Left ventricle myocardium inferior (tissue), 1 donor: ENCODE results near the gene SP2. TPM values are rescaled to one million over a fixed set of nuclear protein-coding genes. Genes with fewer than 3 reads are reported as not detected.
A peak's percentile ranks its signal among the peaks of the same experiment; 100 is the strongest.

ENCODE experiments used
- DNase-seq: peaks from one replicate; pipeline ENCODE4 v3.0.0-alpha.2; 2020
- H3K27ac ChIP-seq: fragments of 200-600 bp; replicated peaks from 2 replicates; pipeline ENCODE4 v1.8.0; 2021
- H3K27me3 ChIP-seq: fragments of 200-600 bp; 2 replicates; pipeline ENCODE4 v1.8.0; 2021; ENCODE audit warnings: low read depth
- H3K36me3 ChIP-seq: fragments of 200-600 bp; 2 replicates; pipeline ENCODE4 v1.8.0; 2021
- H3K4me1 ChIP-seq: fragments of 200-600 bp; 2 replicates; pipeline ENCODE4 v1.8.0; 2021
- H3K4me3 ChIP-seq: fragments of 200-600 bp; 2 replicates; pipeline ENCODE4 v1.8.0; 2021; ENCODE audit warnings: mild to moderate bottlenecking, moderate library complexity
- H3K9me3 ChIP-seq: fragments of 200-600 bp; replicated peaks from 2 replicates; pipeline ENCODE4 v1.8.0; 2021
- CTCF ChIP-seq: fragments of 200-600 bp; IDR thresholded peaks from 2 replicates; pipeline ENCODE4 v1.8.0; 2021; ENCODE audit warnings: antibody characterized with exemption, mild to moderate bottlenecking, borderline replicate concordance
- intact Hi-C: fragments of 100-400 bp; cut with micrococcal nuclease; formaldehyde crosslinking; loops from one replicate; pipeline ENCODE4 v1.11.0; 2022
- total RNA-seq: library from RNA; stranded (reverse); fragmentation: NEBNext Ultra II Directional; extraction: Animal tissue kit (Norgen Biotek cat#: 25700); gene quantifications from one replicate; pipeline ENCODE4 v1.2.1, GENCODE V29; 2021
- donor health status: DM: no; HTN: yes; CAD: no; lungs with severe emphysema.

SP2 gene
- total RNA-seq, 1 donor from 2014 or later: 13.9 TPM

DNA sequence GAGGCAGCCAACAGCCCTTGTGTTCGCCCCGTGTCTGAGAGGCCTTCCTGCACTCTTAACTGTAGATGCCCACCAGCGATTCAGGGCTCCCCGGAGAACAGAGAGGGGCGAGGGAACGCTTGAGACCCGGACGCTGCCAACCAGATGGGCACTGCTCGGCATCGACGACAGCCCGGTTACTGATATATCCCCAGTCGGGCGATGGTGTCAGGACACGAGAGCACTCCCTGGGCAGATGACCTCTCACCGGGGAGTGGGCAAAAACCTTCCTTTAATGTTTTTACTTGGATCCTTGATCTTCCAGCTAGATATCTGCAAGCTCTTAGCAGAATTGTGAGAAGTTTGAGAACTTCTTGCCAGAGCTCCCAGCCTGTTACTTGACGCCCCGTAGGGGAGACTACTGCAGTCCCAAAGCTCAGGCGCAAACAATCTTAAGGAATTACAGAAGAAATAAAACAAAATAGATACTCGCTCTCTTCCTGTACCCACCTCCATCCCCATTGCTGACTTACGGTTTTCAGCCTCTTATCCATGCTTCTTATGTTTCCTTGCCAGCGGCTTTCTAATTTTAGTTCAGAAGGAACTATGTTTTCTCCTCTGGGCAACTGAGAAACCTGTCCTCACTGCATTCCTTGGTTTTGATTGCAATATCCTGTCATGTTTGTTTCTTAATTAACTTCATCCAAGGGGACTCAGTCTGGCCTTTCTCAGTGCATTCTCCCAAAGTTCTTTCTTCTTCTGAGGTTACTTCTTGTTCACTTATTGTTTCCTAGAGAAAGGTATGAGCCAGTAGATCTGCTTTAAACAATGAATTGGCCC lies 845 bp downstream of the SP2 start:
- TF ChIP-seq CTCF: no peak
- intact Hi-C loops: no loop called here
- Histone ChIP-seq H3K4me3 (peak overlapping the region; percentile 89), H3K9me3 (no peaks in the 10 kb centered on the region), H3K27ac (peak overlapping the region; percentile 99), H3K36me3 (no peaks in the 10 kb centered on the region), H3K4me1 (peaks cover 70% of the 10 kb centered on the region), H3K27me3 (no peaks in the 10 kb centered on the region)
- DNase-seq: no peak

DNA sequence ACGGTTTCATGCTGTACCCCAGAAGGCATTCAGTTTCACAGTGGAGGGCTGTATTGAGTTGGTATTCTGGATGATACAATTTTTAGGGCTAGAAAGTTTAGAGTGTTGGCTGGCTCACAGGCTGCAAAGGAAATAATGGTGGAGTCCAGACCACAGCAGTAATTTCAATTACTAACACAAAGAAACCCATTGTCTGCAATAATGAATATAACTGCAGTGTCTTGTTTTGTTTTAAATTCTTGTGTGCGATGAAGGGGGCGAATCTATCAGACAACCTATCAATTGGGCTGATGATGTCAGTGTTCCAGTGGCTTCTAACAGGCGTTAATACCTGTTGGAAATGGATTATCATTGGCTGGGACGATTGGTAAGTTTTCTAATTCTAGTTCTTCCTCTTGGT lies 1.5 kb downstream of the SP2 start:
- Histone ChIP-seq H3K36me3 (no peaks in the 10 kb centered on the region), H3K9me3 (no peaks in the 10 kb centered on the region), H3K27ac (peak overlapping the region; percentile 99), H3K27me3 (no peaks in the 10 kb centered on the region), H3K4me1 (peaks cover 76% of the 10 kb centered on the region), H3K4me3 (peak overlapping the region; percentile 89)
- no peak for DNase-seq
- no peak for TF ChIP-seq CTCF
- intact Hi-C loops: no loop called here

DNA sequence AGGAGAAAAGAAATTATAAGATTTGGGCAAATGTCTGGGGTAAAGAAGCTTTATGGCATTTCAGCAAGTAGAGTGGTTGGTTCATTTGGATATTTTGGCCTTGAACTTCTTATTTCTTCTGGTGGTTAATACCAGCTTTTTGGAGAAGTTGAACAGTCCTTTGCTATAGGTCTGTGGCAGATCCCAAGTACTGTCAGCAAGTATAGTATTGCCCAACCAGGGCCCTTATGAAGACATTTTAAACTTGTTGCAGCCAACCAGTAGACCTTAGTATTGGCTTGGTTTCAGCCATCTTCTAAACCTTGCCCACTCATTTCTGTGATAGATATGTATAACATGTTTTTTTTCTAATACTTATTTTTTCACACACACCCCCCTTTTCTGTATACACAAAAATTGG lies 2.2 kb downstream of the SP2 start:
- Histone ChIP-seq H3K4me1 (peaks cover 83% of the 10 kb centered on the region), H3K27ac (peak overlapping the region; percentile 99)
- TF ChIP-seq CTCF: no peak

DNA sequence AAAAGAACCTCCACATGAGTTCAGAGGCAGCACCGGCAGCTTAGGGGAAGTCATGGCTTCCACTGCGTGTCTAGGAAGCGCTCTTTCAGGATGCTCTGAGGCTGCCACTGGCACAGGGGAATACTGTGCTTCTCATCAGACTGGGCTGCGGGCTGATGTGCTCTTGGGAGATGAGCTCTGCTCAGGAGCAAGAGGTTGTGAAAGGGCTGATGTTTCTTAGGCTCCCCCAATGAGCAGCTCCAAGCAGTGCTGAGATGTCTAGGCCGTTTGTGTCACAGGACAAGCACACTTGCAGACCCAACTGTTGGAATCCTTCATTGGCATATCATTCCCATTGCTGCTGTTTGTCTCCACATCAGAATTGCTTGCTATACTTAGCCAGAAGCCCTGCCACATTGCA lies 3.6 kb downstream of the SP2 start:
- H3K4me3 ChIP-seq: no peak overlapping the region
- H3K36me3 ChIP-seq: no peaks in the 10 kb centered on the region
- no peak for DNase-seq
- peaks cover 91% of the 10 kb centered on the region for H3K4me1 ChIP-seq
- peak overlapping the region; percentile 99 for H3K27ac ChIP-seq
- no peaks in the 10 kb centered on the region for H3K9me3 ChIP-seq
- intact Hi-C loops: no loop called here
- TF ChIP-seq CTCF: no peak
- no peaks in the 10 kb centered on the region for H3K27me3 ChIP-seq

More for the DNA sequence above, 2.2 kb downstream of the SP2 start:
- Histone ChIP-seq H3K36me3 (no peaks in the 10 kb centered on the region), H3K9me3 (no peaks in the 10 kb centered on the region), H3K4me3 (no peak overlapping the region), H3K27me3 (no peaks in the 10 kb centered on the region)
- DNase-seq: no peak
- intact Hi-C loops: no loop called here

GRCh38 chr17:47901423-47901822 lies 5.4 kb downstream of the SP2 start:
- TF ChIP-seq CTCF: no peak

More at GRCh38 chr17:47901423-47901822, 5.4 kb downstream of the SP2 start:
- Histone ChIP-seq H3K27me3 (no peaks in the 10 kb centered on the region), H3K27ac (peak overlapping the region; percentile 99), H3K4me1 (peaks cover 100% of the 10 kb centered on the region), H3K9me3 (no peaks in the 10 kb centered on the region), H3K4me3 (no peak overlapping the region), H3K36me3 (no peaks in the 10 kb centered on the region)
- intact Hi-C loops: no loop called here
- DNase-seq: no peak
